H54 (cell line): ENCODE results near the gene MTX2.
"Not testable (repeated sequence)": the region's sequence is repeated elsewhere in the genome, so short reads cannot be mapped to it uniquely, and the experiment has no call there.

Source experiments
- DNase-seq: peaks from one replicate; pipeline ENCODE4 v3.0.0; 2011; ENCODE audit warnings: low spot score, mixed read lengths; ENCODE audit not compliant: insufficient read length
- FAIRE-seq: peaks from 3 replicates; lab custom pipeline; 2011; peaks lifted over from hg19 to GRCh38; lab: Jason Lieb, UNC
- POLR2A ChIP-seq: IDR thresholded peaks from 2 replicates; pipeline ENCODE4 v1.6.1; 2011; ENCODE audit warnings: low read depth, mild to moderate bottlenecking, low read length

Gene MTX2

DNA sequence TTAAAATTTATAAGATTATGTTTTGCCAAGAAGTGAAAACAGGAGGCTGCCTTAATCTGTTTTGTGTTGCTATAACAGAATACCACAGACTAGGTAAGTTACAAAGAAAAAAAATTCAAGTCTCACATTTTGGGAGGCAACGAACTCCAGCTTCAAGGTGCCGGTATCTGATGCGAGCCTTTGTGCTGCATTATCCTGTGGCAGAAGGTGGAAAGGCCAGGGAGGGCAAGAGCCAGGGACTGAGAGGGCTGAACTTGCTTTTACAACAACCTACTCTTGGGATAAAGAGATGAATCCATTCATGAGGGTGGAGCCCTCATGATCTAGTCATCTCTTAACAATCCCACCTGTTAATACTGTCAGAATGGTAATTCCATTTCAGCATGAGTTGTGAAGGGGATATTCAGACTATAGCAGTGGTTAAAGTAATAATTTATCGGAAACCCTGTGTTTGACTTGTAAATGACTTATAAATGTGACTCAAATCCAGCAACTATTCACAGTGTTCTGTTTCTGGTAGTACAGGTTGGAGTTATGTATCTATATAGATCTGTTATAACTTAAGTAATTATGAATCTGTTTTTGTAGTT, 3.7 kb downstream of the MTX2 start:
- no peak for FAIRE-seq
- TF ChIP-seq POLR2A, result no peak
- DNase-seq, result no peak

DNA sequence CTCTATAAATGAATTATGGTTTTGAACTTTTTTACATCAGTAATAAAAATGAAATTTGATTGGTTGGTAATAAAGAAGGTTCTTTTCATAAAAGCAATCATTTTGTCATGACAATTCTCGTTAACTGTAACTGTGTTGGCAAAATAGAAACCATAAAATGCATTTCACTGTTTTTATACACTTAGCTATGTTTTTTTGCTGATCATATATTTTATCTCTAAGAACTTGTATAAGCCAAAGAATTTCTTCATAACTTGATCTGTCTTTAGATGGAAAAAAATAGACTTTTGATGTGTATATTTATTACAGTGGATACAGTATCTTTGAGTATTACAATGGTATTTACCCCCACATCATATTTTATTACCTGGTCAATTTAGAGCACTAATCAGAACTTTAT, 9.7 kb downstream of the MTX2 start:
- no peak for TF ChIP-seq POLR2A
- FAIRE-seq, result no peak
- DNase-seq, result no peak

DNA sequence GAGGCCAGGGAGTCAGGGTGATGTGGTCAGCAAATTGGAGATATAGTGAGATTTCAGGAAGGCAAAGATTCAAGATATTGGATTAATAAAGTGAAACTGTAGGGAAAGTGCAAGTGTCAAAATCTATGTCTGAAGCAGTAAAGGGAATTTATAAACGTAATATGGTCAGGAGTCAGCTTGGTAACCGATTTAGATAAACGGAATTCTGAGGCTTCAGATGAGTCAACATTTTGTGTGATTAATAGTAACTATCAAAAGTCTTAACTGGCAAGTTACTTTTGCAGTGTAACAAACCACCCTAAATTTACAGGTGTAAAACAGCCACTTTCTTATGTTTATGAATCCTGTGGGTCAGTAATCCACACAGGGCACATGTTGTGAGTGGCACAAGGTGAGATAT, 10.9 kb downstream of the MTX2 start:
- peak; percentile 93 for FAIRE-seq
- DNase-seq, result no peak

DNA sequence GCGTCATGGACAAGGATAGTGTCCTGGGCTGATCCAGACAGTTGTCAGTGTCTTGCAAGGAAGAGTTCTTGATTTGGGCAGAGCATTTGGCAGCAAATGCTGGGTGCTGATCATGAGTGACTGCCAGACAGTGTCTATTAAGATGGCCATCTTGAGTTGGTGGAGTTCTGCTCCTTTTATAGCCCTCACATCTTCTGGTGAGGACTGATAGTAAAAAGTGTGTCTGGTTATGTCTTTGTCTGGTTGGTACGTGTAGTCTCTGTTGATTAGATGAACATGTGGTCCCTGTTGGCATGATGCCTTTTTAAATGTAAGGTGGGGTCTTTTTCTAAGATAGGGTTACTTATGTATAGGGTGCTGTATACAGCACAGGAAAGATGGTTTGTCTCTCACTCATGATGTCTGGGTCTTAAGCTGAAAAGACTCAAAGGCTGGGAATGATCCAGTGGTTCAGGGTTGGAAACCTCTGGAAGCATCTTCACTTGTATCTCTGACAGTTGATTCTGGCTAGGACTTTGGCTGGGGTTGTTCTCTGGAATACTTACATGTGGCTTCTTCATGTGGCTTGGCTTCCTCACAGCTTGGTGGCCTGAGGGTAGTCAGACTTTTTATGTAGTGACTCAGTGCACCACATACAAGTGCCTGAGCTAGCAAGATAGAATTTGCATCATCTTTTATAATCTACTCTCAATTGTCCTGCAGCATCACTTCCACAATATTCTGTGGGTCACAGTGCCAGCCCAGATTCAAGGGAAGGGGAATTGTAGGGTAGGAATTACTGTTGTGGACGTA, 11.8 kb downstream of the MTX2 start:
- DNase-seq (no peak), FAIRE-seq (peak; percentile 95)
- no peak for TF ChIP-seq POLR2A

More for the DNA sequence above, 10.9 kb downstream of the MTX2 start:
- no peak for TF ChIP-seq POLR2A

DNA sequence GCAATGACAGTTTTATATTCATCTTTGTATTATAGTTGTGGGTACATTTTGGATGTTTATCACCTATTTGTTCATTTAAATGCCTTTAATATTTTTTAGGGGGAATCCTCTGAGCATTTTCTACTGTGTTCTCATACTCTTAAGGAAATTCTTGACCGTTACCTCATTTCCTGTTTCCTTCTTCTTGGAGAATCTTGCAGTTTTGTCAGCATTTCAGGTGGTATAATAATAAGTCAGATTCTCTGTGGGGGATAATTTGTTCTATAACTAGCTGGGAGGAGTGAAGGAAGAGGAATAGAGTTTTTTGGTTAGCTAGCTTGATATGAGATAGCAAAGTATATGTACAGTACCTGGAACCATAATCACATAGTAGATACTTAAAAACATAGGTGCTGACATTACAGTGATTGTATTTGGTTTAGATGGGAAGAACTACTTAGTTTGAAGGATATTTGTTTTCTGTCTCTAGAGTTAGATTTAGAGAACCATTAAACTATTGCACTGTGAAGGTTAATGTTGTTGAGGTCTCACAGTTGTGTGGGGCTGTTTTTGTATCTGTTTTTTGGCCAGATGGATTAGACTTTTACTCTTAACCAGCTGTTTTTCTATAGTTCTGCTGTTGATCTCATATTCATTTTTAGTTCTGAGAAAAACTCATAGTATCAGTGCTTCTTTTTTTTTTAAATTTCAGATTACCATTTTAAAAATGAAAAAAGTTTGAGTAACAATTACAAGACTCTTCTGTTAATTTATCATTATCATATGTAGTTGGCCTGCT, 14.2 kb downstream of the MTX2 start:
- DNase-seq, result no peak
- FAIRE-seq, result peak; percentile 71
- no peak for TF ChIP-seq POLR2A

DNA sequence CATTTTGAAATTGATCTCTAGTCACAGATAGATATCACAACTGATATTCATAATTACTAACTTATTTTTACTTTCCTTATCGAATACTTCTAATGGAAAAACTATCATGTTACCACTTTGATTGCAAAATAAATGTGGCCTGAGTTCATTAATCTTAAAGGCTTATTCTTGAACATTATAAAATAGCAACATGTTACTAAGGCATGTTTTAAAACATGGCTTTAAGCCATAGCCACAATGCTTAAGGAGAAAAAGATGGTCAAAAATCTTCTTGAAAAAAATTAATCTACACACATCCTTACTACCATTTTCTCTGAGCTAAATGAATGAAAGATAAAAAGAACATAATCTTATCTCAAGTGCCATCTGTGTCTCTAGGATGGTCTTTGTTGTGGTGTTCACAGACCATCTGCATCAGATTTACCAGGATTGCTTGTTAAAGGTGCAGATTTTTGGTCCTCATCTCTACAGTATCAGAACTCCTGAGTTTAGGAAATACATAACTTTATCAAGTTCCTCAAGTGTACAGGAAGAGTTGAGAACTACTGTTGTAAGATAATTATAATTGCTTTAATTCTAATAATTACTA, 15.3 kb downstream of the MTX2 start:
- no peak for DNase-seq
- no peak for TF ChIP-seq POLR2A
- FAIRE-seq, result peak; percentile 41

DNA sequence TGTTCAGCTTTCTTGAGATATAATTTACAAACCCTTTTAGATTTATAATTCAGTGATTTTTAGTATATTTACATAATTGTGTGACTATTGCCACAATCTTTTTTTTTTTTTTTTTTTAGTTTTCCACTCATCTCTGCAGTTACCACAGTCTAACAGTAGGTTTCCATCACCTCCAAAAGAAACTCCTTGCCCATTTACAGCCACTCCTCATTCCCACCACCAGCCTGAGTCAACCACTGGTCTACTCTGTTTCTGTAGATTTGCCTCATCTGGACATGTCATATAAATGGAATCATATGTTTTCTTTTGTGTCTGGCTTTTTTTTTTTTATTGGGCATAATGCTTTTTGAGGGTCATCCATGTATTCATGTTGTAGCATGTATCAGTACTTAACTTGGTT, 16.1 kb downstream of the MTX2 start:
- no peak for TF ChIP-seq POLR2A
- DNase-seq (no peak), FAIRE-seq (peak; percentile 67)

DNA sequence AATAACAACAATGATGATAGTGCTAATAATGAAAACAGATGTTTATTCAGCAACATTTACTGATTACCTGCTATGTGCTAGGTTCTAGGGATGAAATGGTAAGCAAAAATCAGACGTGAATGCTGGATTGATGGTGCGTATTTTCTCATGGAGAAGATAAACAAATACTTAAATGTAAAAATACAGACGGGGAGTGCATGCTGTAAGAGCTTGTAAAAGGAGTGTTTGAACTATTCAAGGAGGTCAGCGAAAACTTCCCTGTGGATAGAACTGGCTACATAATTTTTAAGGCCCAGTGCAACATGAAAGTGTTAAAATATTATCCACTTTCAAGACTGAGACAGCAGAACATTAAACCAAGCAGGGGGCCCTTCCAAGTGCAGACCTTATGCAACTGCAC, 22.1 kb downstream of the MTX2 start:
- FAIRE-seq (no peak), DNase-seq (no peak)
- no peak for TF ChIP-seq POLR2A

DNA sequence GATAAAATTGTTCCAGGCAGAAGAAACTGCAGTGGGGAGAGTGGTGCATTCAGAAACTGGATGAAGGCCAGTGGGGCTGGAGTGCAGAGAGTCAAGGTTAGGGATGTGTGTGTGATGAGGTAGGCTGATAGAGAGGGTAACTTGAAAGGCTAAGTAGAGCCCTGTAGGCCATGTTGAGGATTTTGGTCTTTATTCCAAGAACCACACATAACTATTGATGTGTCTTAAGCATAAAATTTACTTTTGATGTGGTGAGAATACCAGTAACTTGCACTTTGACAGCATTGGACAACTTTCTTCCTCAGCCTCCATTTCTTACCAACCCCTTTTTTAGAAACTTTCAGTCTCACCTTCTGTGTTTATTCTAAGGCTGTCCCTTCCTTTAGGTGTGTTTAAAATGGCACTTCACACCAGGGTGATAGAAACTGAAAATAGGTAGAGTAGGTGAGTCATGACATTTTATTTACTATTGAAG, 22.6 kb downstream of the MTX2 start:
- FAIRE-seq (peak; percentile 84), DNase-seq (no peak)
- TF ChIP-seq POLR2A, result no peak

DNA sequence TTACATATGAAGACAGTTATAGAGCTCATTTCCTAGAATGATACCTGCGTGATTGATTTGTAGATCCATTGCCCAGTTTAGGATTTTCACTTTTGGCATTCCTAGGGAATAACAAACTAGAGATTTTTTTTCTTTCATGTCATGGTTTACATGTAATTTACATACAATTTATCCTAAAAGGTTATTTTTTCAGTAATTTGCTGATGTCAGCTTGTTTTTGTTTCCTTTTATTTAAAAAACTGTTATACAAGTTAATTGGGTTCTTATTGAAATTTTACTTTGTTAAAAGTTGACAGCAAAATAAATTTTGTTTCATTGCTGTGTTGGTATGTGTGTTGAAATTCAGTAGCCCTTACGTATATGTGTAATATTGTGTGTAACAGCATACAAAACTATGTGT, 23.4 kb downstream of the MTX2 start:
- no peak for TF ChIP-seq POLR2A
- FAIRE-seq (peak; percentile 71), DNase-seq (no peak)

DNA sequence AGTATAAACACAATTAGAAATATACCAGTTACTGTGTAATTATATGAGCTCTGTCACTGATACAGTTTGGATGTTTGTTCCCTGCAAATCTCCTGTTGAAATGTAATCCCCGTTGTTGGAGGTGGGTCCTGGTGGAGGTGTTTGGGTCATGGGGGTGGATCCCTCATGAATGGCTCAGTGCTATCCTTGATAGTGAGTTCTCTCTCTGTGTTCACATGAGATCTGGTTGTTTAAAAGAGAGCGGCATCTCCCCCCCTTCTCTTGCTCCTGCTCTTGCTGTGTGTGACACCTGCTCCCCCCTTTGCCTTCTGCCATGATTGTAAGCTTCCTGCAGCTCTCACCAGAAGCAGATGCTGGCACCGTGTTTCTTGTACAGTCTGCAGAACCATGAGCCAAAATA, 24.1 kb downstream of the MTX2 start:
- DNase-seq (no peak), FAIRE-seq (no peak)
- no peak for TF ChIP-seq POLR2A

DNA sequence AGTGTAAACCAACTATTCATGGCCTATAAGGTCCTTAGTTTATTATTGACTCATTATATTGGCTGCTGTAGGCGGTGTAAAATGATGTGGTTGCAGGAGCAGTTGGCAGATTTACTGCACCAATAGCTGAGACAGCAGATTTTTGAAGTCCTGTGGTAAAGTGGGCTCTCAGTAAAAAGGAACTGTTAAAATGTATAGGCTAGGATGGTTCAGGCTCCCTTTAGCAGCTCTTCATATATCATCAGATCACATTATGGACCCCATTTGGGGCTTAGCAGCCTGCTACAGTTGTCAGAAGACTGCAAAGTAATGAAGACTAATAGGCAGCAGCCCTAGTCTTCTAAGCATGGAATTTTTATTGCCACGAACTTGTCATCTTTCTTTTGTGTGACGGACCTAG, 27.8 kb downstream of the MTX2 start:
- FAIRE-seq (peak; percentile 82), DNase-seq (no peak)
- TF ChIP-seq POLR2A, result no peak

DNA sequence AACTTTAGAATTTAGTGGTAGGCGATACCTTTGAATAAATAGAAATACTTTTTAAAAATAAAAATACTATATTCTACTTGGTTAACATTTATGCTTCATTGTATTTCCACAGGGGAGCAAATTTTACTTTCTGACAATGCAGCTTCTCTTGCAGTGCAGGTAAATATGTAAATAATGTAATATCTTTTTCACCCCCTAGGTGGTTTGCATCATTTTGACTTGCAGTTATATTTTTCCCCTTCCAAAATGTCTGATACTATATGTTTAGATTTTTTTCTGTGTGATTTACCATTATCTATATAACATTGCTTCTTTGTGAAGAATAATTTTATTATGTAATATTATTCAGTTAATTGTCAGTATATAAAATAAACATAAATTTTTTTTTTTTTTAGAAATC, 28.5 kb downstream of the MTX2 start:
- no peak for FAIRE-seq
- no peak for DNase-seq
- no peak for TF ChIP-seq POLR2A

DNA sequence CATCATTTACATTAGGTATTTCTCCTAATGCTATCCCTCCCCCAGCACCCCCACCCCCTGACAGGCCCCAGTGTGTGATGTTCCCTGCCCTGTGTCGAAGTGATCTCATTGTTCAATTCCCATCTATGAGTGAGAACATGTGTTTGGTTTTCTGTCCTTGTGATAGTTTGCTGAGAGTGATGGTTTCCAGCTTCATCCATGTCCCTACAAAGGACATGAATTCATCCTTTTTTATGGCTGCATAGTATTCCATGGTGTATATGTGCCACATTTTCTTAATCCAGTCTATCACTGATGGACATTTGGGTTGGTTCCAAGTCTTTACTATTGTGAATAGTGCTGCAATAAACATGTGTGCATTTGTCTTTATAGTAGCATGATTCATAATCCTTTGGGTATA, 36.8 kb downstream of the MTX2 start:
- FAIRE-seq, DNase-seq: not testable (repeated sequence)
